CD4-positive, alpha-beta T cell treated with Interleukin-2 at 100 ng/mL for 4 hours (primary cell): ENCODE data around the gene KCNK3.

Source experiments
- DNase-seq: peaks from one replicate; pipeline ENCODE4 v3.0.0-alpha.2; 2020; ENCODE audit warnings: low spot score

The KCNK3 gene

DNA sequence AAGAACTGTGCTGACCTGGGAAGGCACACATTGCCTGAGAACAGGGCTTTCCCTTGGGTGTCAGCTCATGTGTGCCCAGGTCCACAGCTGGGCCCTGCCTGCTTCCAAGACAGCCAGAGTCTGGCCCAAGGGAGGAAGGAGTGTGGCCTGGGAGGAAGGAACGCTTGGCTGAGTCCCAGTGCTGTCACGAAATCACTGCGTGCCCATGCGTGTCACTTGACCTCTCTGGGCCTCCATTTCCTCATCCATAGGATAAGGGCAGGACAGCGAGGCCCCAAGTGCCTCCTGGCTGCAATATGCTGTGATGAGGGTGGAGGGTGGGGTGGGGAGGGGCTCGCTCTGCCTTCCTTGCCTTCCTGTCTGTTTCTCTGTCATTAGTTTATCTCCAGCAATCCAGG, 642 bp upstream of the KCNK3 start:
- DNase-seq, result no peak

DNA sequence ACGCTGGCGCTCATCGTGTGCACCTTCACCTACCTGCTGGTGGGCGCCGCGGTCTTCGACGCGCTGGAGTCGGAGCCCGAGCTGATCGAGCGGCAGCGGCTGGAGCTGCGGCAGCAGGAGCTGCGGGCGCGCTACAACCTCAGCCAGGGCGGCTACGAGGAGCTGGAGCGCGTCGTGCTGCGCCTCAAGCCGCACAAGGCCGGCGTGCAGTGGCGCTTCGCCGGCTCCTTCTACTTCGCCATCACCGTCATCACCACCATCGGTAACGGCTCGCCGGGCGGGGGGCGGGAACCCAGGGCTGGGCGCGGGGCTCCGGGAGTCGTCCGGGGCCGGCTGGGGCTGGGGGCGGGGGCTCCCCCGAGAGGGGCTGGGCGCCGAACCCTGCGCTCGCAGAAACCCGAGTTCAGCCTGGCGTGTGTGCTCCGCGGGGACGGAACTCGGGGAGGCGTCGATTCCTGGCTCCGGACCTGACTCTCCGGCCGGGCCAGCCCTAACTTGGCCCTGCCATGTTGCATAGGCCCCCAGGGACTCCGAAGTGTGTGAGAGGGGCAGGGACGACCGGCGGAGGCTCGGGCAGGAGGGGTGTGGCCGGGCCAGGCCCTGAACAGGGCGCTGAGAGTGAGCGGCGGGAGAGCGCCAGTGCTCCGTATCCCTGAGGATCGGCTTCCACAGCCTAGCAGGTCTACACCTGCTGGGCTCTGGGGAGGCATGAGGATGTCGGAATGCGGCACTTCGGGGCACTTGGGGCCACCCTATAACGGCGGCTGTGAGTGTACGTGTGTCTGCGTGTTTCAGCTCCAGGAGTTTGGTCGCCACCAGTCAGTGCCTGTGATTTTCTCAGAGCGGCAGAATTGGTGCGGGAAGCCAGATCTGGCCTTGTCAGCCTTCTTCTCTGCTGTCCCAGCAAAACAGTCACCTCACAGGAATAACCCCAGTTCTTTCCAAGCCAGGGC, 651 bp downstream of the KCNK3 start:
- DNase-seq, result no peak

DNA sequence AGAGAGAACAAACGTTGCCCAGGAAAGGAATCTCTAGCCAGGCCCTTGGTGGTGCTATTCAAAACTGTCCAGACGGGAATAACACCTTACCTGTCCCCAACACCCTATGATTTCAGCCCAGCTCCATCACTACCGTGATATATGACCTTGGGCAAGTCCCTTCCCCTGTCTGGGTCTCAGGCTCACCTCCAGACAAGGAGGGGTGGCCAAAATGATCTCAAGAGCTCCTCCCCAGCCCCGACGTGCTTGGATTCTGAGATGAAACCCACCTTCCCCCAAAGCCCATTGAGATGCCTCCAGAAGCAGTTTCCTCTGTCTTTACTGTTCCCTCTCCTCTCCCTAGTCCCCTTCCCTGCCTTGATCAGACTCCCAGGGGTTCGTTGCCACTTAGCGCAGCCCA, 1.5 kb downstream of the KCNK3 start:
- DNase-seq, result no peak

DNA sequence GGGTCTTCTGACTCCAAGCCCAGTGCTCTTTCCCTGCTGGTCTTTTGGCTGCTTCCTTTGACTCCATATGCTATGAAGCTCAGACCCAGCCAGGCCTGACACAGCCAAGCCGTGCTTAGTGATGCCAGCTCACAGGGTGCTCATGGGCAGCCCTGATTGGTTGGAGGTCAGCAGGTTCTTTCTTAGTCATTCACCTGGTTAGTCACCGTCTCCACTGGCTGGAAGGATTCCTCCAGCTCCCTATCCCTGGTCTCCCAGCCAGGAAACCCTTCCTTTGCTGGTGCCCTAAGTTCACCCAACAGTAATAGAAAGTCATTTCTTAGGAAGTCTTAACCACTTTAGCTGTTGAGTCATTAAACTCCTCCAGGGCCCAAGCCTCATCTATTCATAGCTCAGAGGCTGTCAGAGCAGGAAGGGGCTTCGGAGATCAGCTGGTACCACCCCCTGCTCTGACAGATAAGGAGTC, 3.9 kb downstream of the KCNK3 start:
- no peak for DNase-seq

DNA sequence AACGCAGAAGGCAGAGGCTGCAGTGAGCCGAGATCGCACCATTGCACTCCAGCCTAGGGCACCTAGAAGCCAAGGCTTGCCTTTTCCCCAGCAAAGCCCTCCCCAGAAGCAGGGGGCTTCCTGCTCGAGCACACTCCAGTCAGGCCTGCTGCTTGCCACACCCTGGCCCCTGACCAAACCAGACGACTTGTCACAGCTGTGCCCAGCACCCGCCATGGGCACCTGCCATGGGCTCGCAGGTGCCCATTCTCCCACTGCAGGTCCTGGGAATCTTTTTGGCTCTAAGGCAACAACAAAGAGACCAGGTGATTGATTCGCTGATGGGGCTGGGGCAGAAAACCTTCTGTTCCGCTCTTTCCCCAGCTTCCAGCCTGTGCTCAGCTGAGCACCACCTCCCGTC, 4.9 kb downstream of the KCNK3 start:
- no peak for DNase-seq

DNA sequence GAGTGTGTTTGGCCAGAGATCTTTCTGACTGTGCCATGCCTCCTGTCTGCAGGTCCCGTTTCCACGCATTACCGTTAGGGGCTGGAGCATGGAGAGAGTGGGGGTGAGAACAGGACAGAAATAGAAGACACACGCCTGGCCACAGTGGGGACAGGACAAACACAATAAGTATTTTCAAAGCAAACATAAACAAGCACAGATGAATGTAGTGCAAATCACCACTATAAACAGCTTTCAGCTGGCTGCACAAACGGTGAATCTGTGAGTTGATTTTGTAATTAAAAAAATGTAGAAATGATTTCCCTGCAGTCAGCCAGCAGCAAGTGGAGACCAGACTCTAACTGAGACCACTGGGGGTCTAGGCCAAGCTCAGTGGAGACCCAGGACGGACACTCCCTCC, 6.8 kb downstream of the KCNK3 start:
- no peak for DNase-seq

DNA sequence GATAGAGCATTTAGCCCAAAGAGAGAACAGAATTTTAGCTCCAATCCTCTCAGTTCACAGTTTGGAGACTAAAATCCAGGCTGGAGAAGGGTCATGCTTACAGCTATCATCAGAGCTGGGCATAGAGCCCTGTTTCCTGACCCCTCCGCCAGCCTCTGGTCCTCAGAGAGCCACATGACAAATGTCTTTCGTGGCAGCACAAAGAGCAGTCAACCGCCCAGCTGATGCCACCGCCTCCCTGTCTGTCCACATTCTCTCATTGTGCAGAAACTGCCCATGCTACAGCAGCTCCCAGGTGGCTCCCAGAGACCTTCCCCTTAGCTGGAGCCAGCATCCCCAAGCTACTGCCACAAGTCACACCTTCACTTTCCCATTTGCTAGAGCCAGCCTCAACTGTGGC, 7.6 kb downstream of the KCNK3 start:
- no peak for DNase-seq

DNA sequence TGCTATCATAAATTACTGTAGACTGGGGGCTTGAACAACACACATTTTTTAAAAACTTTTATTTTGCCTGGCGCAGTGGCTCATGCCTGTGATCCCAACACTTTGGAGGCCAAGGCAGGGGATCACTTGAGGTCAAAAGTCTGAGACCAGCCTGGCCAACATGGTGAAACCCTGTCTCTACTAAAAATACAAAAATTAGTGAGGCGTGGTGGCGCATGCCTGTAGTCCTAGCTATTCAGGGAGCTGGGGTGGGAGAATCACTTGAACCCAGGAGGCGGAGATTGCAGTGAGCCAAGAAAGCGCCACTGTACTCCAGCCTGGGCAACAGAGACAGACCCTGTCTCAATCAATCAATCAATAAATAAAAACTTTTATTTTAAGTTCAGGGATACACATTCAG, 9.1 kb downstream of the KCNK3 start:
- DNase-seq, result no peak

DNA sequence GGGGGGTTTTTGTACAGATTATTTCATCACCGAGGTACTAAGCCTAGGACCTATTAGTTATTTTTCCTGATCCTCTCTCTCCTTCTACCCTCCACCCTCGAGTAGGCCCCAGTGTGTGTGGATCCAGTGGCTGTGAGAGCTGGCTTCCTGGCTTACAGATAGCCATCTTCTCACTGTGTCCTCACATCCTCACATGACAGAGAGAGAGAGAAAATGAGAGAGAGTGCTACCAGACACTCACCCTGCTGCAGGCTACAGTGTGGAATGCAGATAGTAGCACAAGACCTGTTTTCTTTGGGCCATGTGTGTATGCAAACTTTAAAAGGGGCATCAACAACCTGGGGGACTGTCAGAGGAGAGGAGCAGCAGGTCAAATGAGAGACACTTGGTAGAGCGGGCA, 9.5 kb downstream of the KCNK3 start:
- no peak for DNase-seq

DNA sequence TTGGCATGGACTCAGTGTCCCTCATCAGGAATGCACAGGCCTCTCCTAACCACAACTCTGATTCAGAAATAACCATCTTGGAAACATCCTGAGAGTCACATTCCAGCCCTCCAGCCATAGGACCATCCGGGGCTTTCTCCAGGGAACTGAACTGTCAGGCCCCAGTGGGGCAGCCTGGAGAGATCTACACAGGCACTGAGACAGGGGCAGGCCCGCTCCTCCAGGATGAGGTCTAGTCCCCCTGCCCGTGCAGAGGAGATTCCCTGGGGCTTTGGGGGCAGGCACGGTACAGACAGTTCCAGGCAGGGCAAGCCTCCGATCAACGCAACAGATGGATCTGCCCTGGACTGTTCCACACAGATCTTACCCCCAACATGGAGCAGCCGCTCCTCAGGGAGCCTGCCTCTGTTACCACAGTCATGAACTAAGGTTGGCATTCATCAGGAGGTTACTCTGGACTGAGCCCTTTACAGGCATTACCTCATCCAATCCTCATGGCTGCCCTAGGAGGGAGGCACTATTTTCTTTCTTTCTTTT, 12.0 kb downstream of the KCNK3 start:
- DNase-seq, result no peak

DNA sequence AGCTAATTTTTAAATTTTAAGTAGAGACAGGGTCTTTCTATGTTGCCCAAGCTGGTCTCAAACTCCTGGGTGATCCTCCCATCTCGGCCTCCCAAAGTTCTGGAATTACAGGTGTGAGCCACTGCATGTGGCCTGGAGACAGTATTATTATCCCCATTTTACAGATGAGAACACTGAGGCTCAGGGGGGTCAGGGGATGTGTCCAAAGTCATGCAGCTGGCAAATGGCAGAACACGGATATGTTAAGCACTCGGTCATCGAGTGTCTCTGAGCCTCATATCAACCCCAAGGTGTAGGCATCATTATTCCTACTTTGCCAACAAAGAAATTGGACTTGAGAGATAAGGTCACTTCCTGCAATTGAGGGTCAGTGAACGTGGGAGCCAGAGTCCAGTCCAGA, 12.6 kb downstream of the KCNK3 start:
- DNase-seq, result no peak

DNA sequence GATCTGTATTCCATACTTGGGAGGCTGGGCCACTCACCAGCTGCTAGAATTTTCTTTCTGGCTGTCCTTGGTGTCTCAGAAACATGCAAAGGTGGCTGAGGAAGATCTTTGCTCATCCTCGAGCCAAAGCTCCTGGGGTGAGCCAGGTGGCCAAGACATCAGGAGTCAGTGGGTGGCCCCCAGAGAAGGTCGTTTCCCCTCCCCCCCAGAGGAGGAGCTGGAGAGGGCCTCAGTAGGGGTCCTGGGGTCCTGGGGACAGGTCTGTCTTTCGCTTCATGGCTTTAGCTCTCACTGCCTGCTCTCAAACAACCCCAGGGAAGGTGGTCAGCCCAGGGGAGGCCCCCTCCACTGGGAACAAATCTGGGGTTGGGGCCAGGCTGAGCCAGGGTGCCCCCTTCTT, 13.6 kb downstream of the KCNK3 start:
- DNase-seq, result no peak

DNA sequence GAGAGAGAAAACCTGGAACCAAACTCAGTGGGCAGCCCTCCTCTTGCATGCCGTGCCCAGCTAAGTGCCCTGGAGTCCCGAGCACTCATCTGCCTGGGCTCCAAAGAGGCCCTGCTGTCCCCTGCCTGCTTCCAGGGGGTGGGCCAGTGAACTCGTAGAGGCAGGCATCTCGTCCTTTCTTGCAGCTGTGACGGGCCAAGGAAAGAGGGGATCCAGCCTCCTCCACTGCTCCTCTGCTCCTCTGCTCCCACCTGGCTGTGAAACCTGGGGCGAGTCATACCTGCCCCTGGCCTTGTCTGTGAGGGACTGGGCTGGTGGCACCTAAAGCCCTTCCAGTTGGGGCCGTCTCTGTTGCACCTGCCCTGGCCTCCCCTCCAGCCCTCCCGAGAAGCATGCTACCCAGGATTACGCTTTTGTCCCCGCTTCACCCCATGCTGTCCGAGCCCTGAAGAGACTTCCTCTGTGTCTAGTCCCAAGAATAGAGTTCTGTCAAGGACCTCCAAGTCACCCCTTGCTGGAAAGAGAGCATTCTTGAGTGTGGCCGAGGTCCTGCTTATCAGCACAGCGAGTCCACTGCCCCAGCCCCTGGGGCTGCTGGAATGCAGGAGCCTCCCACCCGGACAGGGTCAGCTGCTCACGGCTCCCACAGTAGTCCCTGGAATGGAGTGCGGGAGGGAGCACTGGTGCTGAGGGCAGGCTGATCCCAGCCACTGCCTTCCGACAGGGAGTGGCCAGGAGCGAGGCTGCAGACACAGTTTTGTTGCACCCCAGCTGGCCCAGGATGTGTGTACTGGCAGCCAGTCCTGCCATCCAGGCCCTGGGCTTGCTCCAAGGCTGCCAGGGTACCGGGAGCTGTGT, 14.3 kb downstream of the KCNK3 start:
- no peak for DNase-seq

DNA sequence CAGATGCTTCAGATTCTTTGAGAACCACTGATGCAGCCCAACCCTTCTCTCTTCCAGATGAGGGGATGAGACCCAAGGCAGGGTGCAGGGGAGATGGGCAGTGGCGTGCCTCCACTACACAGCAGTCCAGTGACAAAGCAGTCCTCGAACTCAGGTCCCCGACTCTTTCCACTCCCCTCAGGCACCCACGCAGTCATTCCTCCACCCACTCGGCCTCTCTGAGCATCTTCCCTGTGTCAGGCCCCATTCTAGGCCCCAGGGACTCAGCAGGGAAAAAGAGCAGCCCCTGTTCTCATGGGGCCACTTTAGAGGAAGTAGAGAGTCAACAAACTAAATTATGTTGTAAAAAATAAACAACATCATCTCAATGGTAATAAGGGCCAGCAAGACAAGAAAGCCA, 15.2 kb downstream of the KCNK3 start:
- DNase-seq, result no peak

DNA sequence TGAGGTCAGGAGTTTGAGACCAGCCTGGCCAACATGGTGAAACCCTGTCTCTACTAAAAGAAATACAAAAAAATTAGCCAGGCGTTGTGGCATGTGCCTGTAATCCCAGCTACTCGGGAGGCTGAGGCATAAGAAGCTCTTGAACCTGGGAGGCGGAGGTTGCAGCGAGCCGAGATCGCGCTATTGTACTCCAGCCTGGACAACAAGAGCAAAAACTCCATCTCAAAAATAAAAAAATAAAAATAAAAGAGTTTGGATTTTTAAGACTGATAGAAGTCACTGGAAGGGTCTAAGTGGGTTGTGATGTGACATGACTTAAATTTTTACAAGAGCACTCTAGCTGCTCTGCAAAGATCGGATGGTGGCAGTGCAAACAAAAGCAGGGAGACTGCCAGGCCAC, 15.9 kb downstream of the KCNK3 start:
- no peak for DNase-seq

DNA sequence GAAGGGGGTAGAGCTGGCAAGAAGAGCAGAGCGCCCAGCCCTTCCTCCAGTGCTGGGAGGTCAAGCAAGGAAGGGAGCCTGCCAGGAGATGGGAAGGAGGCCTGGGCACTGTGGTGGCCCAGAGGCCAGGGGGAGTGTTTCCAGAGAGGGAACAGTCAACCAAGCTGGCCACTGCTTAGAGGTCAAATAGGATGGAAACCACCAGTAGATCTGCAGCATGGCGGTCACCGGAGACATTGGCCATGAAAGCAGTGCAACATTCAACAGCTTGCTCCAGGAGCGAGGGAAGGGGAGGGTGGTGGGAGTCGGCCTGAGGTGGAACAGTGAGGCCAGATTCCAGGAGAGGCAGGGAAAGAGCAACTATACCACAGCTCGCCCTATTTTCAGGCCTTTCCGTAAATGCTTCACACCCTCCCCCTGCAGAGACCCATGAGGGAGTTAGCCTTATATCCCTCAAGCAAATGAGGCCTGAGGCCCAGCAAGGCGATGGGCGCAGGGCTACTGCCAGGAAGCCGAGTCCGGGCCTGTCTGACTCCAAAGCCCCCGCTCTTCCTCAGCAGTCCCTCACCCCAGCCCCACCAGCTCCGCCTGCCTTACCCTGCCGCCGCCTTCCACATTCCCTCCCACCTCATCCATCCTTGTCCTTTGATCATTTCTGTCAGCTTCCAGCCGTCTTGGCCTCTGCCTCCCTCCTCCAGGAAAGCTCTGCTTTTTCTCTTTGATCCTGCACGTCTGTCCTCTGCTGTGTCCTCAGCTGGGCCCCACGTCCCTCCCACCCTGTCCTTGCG, 17.0 kb downstream of the KCNK3 start:
- no peak for DNase-seq

DNA sequence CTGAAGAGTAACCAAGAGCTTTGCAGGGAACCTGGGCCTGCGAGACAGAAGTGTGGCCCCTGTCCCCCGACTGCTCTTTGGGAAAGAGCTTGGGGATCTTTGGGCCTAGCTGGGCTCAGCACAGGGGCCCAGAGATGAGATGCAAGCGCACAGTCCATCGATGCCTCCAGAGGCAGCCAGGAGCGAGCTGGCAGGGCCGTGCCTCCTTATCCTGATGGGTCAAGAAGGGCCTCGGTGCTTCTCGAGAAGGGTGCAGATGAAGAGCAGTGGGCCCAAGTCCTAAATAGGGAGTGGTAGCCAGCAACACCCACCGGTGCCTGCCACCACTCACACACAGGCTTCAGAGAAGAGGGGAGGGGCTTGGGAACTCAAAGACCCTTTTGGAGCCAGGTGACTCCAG, 17.6 kb downstream of the KCNK3 start:
- DNase-seq, result no peak

DNA sequence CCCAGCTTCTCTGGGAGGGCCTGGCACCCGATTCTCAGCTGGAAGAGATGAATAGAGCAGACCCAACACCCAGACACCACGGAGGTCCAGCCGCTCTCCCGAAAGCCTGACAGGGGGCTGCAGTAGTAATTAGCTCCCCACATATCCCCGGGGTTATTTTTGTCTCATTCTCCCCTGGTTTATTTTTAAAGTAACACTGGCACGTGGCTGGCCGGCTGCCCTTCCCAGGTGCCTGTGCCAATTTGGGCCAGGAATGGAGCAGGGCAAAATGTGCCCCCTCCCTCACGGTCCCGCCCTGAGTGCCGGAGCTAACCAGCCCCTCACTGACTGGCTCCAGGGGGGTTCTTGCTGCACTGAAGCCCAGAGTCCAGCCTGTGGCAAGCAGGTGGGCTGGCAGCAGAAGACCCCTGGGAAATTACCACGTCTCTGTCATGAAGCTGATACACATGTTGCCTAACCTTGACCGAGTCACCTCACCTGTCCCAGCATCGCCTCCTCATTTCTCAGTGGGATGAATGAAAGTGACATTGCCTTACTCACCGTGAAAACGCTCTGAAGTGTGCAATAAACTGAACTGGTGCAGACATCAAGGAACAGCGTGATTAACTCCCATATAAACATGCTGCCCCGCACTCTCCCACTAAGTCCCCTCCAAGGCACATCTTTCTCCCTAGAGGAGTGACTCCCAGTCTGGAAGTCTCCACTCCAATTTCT, 18.4 kb downstream of the KCNK3 start:
- no peak for DNase-seq

DNA sequence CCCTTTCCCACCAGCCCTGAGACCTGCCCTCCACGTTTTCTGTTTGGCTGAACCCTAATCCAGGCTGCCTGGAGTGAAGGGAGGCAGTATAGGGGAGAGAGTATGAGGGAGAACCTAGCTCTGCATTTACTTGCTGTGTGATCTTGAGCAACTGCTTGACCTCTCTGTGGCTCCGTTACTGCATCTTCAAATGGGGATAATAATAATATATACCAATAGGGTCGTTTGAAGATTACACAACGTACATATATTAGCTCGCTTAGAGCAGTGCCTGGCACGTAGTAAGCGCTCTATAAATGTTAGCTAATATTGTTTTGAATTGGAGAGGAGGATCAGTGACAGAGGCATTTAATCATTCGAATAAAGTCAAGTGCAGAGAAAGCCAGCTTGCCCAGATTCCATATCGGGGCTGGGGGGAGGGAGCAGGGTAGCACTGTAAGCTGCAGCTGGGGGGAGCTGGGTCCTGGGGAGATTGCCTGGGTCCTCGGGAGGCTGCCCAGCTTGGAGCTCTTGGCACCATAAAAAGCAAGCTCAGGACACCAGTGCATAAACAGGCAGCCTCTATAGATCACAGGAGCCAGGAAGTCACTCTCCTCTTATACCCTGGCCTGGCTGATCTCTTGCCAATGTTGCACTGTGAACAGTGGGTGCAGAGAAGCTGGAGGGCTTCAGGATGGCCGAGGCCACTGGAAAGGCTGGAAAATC, 19.1 kb downstream of the KCNK3 start:
- DNase-seq, result no peak
